OCI-LY7 (cell line): ENCODE measurements around the gene TBX21. TPM values are rescaled to one million over a fixed set of nuclear protein-coding genes. Genes with fewer than 3 reads are reported as not detected.

Source experiments
- BruUV-seq: library from RNA; stranded (reverse); fragments of 400-500 nt; replicated peaks from 2 replicates; lab custom pipeline; 2021; lab: Mats Ljungman, UMichigan
- CTCF ChIA-PET: fragments of 300-600 bp; sonication (Branson Sonifier 250); formaldehyde crosslinking; loops from one replicate; lab custom pipeline; 2022; ENCODE audit warnings: antibody characterized with exemption; ENCODE audit not compliant: unreplicated experiment; lab: Charles Lee
- POLR2A ChIA-PET: fragments of 300-600 bp; sonication (Branson Sonifier 250); formaldehyde crosslinking; loops from one replicate; lab custom pipeline; 2022; ENCODE audit warnings: antibody characterized with exemption; lab: Charles Lee
- DNase-seq: peaks from one replicate; pipeline ENCODE4 v3.0.0-alpha.2; 2015; ENCODE audit warnings: low spot score
- H2AFZ ChIP-seq: fragments of 200-600 bp; sonication (generic), shearing (Covaris generic); 2 replicates; pipeline ENCODE4 v1.6.1; 2014; ENCODE audit warnings: mild to moderate bottlenecking, antibody characterized with exemption, low read length, moderate library complexity
- H3K27ac ChIP-seq: fragments of 200-600 bp; sonication (generic); 2 replicates; pipeline ENCODE4 v1.5.1; 2014; ENCODE audit warnings: mixed run types, low read depth, mild to moderate bottlenecking, moderate library complexity, low read length, inconsistent platforms; ENCODE audit not compliant: poor library complexity, severe bottlenecking
- H3K36me3 ChIP-seq: fragments of 200-600 bp; sonication (generic); 2 replicates; pipeline ENCODE4 v1.6.1; 2014; ENCODE audit warnings: mild to moderate bottlenecking, antibody characterized with exemption, low read length, moderate library complexity, mixed read lengths; ENCODE audit not compliant: insufficient read depth
- H3K4me1 ChIP-seq: fragments of 200-600 bp; sonication (generic); 2 replicates; pipeline ENCODE4 v1.5.1; 2014; ENCODE audit warnings: mild to moderate bottlenecking, low read length; ENCODE audit not compliant: insufficient read depth, poor library complexity, severe bottlenecking
- H3K4me2 ChIP-seq: fragments of 200-600 bp; sonication (generic); 2 replicates; pipeline ENCODE4 v1.6.1; 2014; ENCODE audit warnings: mild to moderate bottlenecking, low read length
- H3K4me3 ChIP-seq: fragments of 200-600 bp; sonication (generic); 2 replicates; pipeline ENCODE4 v1.5.1; 2014; ENCODE audit warnings: mild to moderate bottlenecking, low read depth, low read length; ENCODE audit not compliant: poor library complexity, severe bottlenecking
- H3K79me2 ChIP-seq: fragments of 200-600 bp; sonication (generic); 2 replicates; pipeline ENCODE4 v1.6.1; 2016; ENCODE audit warnings: low read depth, mild to moderate bottlenecking, low read length, moderate library complexity, mixed read lengths; ENCODE audit not compliant: insufficient read depth
- H3K9me2 ChIP-seq: fragments of 200-600 bp; sonication (generic); 2 replicates; pipeline ENCODE4 v1.6.1; 2016; ENCODE audit warnings: mild to moderate bottlenecking, low read length, mixed read lengths; ENCODE audit not compliant: insufficient read depth
- H3K9me3 ChIP-seq: fragments of 200-600 bp; sonication (generic); 2 replicates; pipeline ENCODE4 v1.6.1; 2014; ENCODE audit warnings: mild to moderate bottlenecking, mixed run types, low read length, mixed read lengths
- H4K20me1 ChIP-seq: fragments of 200-600 bp; sonication (generic); 2 replicates; pipeline ENCODE4 v1.6.1; 2014; ENCODE audit warnings: mild to moderate bottlenecking, antibody characterized with exemption, low read length, moderate library complexity, mixed read lengths; ENCODE audit not compliant: insufficient read depth
- EZH2phosphoT487 ChIP-seq: fragments of 200-600 bp; sonication (generic); IDR thresholded peaks from 2 replicates; pipeline ENCODE4 v1.6.1; 2018; ENCODE audit warnings: low read depth, borderline replicate concordance, mild to moderate bottlenecking, mixed run types, antibody characterized with exemption, low read length, moderate library complexity, mixed read lengths
- intact Hi-C: fragments of 100-400 bp; cut with micrococcal nuclease; formaldehyde crosslinking; loops from one replicate; pipeline ENCODE4 v1.10.0; 2022; ENCODE audit not compliant: unreplicated experiment
- total RNA-seq, 2 experiments: library from RNA; depleted of rRNA in 1 of 2; stranded (reverse); fragments of >200 nt in 1 of 2; shearing (Covaris generic) in 1 of 2; gene quantifications; 2 replicates each; pipeline ENCODE4 v1.2.3, GENCODE V29; 2014 to 2022
- TF ChIP-seq, protein P1 (sequence below): fragments of 200-600 bp; sonication (generic); conservative IDR thresholded peaks from 2 replicates; pipeline ENCODE4 v1.5.1; 2014; ENCODE audit warnings: mild to moderate bottlenecking, antibody characterized with exemption, low read length, moderate library complexity, mixed read lengths

Gene TBX21
- total RNA-seq, 2 experiments from 2014 or later = not detected

DNA sequence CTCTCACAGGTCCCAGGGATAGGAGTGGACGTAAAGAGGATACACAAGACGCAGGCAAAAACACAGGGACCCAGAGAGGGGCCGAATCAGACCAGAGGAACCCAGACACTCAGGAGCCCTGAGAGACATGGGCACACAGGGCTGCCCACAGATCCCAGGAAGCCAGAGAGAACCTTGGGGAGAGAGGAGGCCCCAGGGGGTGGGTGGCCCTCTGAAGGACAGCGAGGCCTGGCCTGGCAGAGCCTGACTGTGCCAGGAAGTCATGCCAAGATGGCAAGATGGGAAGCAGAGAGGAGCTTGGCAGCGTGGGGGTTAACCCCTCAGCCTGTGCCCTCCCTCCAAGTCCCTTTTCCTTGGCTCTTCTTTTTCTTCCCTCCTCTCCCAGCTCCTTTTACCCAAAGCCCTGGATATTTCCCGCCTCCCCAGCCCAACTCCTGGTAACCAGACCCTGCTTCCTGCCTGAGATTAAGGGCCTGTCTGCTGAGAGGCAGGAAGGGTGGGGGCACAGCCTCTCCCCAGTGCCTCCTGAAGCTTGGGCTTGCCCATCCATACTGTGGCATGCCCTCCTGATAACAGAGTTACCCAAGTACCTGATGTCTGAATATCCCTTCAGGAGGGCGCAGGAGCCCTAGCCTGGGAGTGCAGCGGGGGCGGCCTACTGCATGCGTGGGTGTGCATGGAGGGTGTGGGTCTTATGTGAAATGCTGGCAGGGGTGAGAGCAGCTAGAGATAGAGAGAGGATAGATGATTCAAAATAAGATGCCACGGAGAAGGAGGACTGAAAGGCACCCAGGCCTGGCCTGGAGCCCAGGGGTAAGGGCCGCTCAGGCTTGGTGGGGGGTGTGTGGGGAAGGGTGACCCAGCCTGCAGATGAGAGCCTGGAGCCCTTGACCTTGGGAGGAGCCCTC lies 6.0 kb upstream of the TBX21 start:
- CTCF ChIA-PET = no interaction called here
- no peaks in the 10 kb centered on the region for H3K79me2 ChIP-seq
- no peaks in the 10 kb centered on the region for H3K9me3 ChIP-seq
- H3K27ac ChIP-seq = no peak overlapping the region
- no peak overlapping the region for H2AFZ ChIP-seq
- POLR2A ChIA-PET = no interaction called here
- no peak overlapping the region for H3K4me3 ChIP-seq
- no TSS peak for BruUV-seq
- no peaks in the 10 kb centered on the region for H3K36me3 ChIP-seq
- H3K4me1 ChIP-seq = no peaks in the 10 kb centered on the region
- intact Hi-C loops = no loop called here
- no peak for DNase-seq
- no peak overlapping the region for H3K4me2 ChIP-seq
- no peaks in the 10 kb centered on the region for H3K9me2 ChIP-seq
- no peaks in the 10 kb centered on the region; the same call in 1 of the 2 replicates for H4K20me1 ChIP-seq
- TF ChIP-seq, protein P1, sequence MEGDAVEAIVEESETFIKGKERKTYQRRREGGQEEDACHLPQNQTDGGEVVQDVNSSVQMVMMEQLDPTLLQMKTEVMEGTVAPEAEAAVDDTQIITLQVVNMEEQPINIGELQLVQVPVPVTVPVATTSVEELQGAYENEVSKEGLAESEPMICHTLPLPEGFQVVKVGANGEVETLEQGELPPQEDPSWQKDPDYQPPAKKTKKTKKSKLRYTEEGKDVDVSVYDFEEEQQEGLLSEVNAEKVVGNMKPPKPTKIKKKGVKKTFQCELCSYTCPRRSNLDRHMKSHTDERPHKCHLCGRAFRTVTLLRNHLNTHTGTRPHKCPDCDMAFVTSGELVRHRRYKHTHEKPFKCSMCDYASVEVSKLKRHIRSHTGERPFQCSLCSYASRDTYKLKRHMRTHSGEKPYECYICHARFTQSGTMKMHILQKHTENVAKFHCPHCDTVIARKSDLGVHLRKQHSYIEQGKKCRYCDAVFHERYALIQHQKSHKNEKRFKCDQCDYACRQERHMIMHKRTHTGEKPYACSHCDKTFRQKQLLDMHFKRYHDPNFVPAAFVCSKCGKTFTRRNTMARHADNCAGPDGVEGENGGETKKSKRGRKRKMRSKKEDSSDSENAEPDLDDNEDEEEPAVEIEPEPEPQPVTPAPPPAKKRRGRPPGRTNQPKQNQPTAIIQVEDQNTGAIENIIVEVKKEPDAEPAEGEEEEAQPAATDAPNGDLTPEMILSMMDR = no peak
- TF ChIP-seq EZH2phosphoT487 = no peak

DNA sequence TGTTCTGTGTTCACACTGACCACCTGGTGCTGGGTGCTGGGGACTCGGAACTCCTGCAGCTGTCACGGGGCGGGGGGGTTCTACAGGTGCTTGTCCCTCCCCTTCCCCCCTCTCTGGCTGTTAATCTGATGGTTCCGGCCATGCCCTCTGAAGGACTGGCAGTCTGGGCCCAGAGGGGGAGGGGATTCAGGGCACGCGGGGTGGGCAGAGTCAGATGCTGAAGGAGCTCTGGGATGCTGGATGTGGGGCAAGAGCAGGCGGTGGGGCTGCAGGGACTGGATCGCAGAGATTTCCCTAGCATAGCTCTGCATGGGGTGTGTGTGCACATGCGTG lies 5.4 kb upstream of the TBX21 start:
- TF ChIP-seq, protein P1 = no peak
- TF ChIP-seq EZH2phosphoT487 = no peak
- no TSS peak for BruUV-seq

More for the DNA sequence above, 5.4 kb upstream of the TBX21 start:
- no peak for DNase-seq
- Histone ChIP-seq H3K27ac (no peak overlapping the region), H3K4me2 (no peak overlapping the region), H3K9me3 (no peaks in the 10 kb centered on the region), H3K9me2 (no peaks in the 10 kb centered on the region), H3K79me2 (no peaks in the 10 kb centered on the region), H4K20me1 (no peaks in the 10 kb centered on the region; the same call in 1 of the 2 replicates), H3K4me3 (no peak overlapping the region), H3K4me1 (no peaks in the 10 kb centered on the region), H3K36me3 (no peaks in the 10 kb centered on the region), H2AFZ (no peak overlapping the region)
- CTCF ChIA-PET = interaction anchor here (0.6 kb wide), 1 partner anchor 20 kb away, joined by 3 read pairs; no protein-coding TSS in a partner anchor
- intact Hi-C loops = no loop called here
- POLR2A ChIA-PET = interaction anchor here (0.6 kb wide), 1 partner anchor 127 kb away, joined by 3 read pairs; no protein-coding TSS in a partner anchor
